K562 (cell line): ENCODE data around the gene NCF2. TPM values are rescaled to one million over a fixed set of nuclear protein-coding genes. Genes with fewer than 3 reads are reported as not detected.

Source experiments
- AFF1 ChIP-seq, 2 experiments: fragments of 450-650 bp; IDR thresholded peaks; 2 replicates each; pipeline ENCODE4 v1.6.1; 2018; ENCODE audit warnings: mild to moderate bottlenecking in 2 of 2, low read depth in 1 of 2; ENCODE audit not compliant: partially characterized antibody in 2 of 2
- DMBX1 ChIP-seq: fragments of 250-450 bp; sonication (Bioruptor Pico); IDR thresholded peaks from 2 replicates; pipeline ENCODE4 v1.8.0; 2022; ENCODE audit warnings: inconsistent platforms, mild to moderate bottlenecking, moderate library complexity, borderline replicate concordance
- MYNN ChIP-seq, 2 experiments: sonication (generic); formaldehyde crosslinking in 1 of 2; IDR thresholded peaks; 2 replicates each; pipeline versions ENCODE4 v1.5.0 to v1.6.1; 2016 to 2020; ENCODE audit warnings: antibody characterized with exemption in 1 of 2, missing genetic modification reagents in 1 of 2
- NFYB ChIP-seq: IDR thresholded peaks from 2 replicates; pipeline ENCODE4 v1.6.1; 2011; ENCODE audit warnings: mild to moderate bottlenecking, moderate library complexity; ENCODE audit not compliant: insufficient read length; ENCODE audit errors: extremely low read depth
- RBM25 ChIP-seq: fragments of 200-400 bp; formaldehyde crosslinking; IDR thresholded peaks from 2 replicates; pipeline ENCODE4 v1.6.1; 2018; ENCODE audit warnings: low read length, low read depth, moderate library complexity; ENCODE audit not compliant: severe bottlenecking
- STAT6 ChIP-seq: sonication (generic); formaldehyde crosslinking; IDR thresholded peaks from 2 replicates; pipeline ENCODE4 v1.8.1; 2023; ENCODE audit warnings: mild to moderate bottlenecking, missing genetic modification reagents
- TGIF2 ChIP-seq: sonication (generic); formaldehyde crosslinking; IDR thresholded peaks from 2 replicates; pipeline ENCODE4 v1.8.1; 2022; ENCODE audit warnings: mild to moderate bottlenecking, missing genetic modification reagents, moderate library complexity
- ZFPM2 ChIP-seq: fragments of 250-450 bp; sonication (Bioruptor Pico); IDR thresholded peaks from 2 replicates; pipeline ENCODE4 v1.5.1; 2022; ENCODE audit warnings: mild to moderate bottlenecking
- ZNF445 ChIP-seq: fragments of 250-450 bp; sonication (Bioruptor Pico); IDR thresholded peaks from 2 replicates; pipeline ENCODE4 v1.4.0; 2020; ENCODE audit warnings: low read depth, mild to moderate bottlenecking, moderate library complexity
- polyA plus RNA-seq, 8 experiments: library from polyadenylated mRNA; depleted of rRNA in 4 of 8; stranded (reverse) in 5 of 8; unstranded in 3 of 8; fragments of >200 nt; fragmentation: Nextera tagmentation in 2 of 8; fragmentation: Illumina TruSeq in 1 of 8; extraction: Ambion mirVana in 2 of 8; extraction: Trizol in 1 of 8; gene quantifications; 2 replicates each; pipeline versions ENCODE4 v1.2.1 to v1.2.3, GENCODE V29; 2011 to 2014; ENCODE audit warnings: inconsistent platforms in 1 of 8, missing spikeins in 1 of 8
- total RNA-seq, 7 experiments: library from RNA; depleted of rRNA in 6 of 7; stranded (reverse); fragments of >200 nt in 6 of 7; fragmentation: Illumina TruSeq in 2 of 7; extraction: Trizol in 2 of 7; gene quantifications; 2 replicates each; pipeline versions ENCODE4 v1.2.1 to v1.2.3, GENCODE V29; 2011 to 2021; ENCODE audit warnings: low replicate concordance in 1 of 7
- TF ChIP-seq, protein P1 (sequence below), 2 experiments: fragments of 450-650 bp; formaldehyde crosslinking in 1 of 2; IDR thresholded peaks; 2 replicates each; pipeline versions ENCODE4 v1.4.0 to v1.6.1; 2014 to 2020; ENCODE audit warnings: mild to moderate bottlenecking in 2 of 2, borderline replicate concordance in 1 of 2, low read depth in 1 of 2

Gene NCF2
- total and polyA plus RNA-seq, 9 of the 15 experiments (the other 6 are each of a cell fraction or from before 2014, with no cell fraction given) = 0.07 to 0.54 (median 0.16) TPM; not detected in 3

DNA sequence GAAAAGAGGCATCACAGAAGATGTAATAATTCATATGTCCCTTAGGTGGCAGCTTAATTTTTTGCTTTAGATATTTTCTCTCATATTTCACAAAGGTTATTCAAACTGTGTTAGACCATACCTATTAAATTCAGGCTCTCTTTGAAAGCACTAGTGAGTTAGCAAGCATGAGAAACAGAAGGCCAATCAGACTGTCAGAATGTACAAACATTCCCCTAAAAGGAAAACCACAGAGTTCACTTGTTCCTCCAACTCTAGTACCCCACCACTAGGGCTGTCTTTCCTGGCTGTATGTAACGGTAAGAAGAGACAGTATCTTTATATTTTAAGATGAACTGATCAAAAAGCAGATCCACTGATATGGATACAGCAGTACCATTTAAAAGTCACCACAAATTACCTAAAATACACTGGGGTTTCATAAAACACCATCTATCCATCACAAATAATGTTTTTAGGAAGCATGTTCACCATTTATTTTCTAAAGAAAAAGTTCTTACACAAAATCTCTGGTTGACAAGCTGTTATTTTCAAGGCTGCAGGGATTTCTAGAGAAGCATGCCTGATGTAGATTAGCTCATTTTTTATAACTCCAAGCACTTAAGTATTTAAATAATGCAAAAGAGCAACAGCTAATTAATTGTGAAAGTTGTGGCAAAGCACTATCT, 43.6 kb upstream of the NCF2 start (continued):
- TF ChIP-seq AFF1 (IDR thresholded peaks at IDR 0.05; ENCODE audit: low read depth in 1 of 2, partially characterized antibody in 2 of 2) (peak in 1 of 2 experiments; percentile 56), ZFPM2 (CRISPR knock-in tag) (peak; percentile 60; the same call in 1 of the 2 replicates), MYNN (IDR thresholded peaks at IDR 0.05) (no peak), MYNN (CRISPR knock-in tag; IDR thresholded peaks at IDR 0.05) (no peak), NFYB (no peak), STAT6 (CRISPR knock-in tag) (no peak), DMBX1 (no peak), RBM25 (peak; percentile 13), TGIF2 (CRISPR knock-in tag) (no peak), ZNF445 (no peak)
- TF ChIP-seq, protein P1, sequence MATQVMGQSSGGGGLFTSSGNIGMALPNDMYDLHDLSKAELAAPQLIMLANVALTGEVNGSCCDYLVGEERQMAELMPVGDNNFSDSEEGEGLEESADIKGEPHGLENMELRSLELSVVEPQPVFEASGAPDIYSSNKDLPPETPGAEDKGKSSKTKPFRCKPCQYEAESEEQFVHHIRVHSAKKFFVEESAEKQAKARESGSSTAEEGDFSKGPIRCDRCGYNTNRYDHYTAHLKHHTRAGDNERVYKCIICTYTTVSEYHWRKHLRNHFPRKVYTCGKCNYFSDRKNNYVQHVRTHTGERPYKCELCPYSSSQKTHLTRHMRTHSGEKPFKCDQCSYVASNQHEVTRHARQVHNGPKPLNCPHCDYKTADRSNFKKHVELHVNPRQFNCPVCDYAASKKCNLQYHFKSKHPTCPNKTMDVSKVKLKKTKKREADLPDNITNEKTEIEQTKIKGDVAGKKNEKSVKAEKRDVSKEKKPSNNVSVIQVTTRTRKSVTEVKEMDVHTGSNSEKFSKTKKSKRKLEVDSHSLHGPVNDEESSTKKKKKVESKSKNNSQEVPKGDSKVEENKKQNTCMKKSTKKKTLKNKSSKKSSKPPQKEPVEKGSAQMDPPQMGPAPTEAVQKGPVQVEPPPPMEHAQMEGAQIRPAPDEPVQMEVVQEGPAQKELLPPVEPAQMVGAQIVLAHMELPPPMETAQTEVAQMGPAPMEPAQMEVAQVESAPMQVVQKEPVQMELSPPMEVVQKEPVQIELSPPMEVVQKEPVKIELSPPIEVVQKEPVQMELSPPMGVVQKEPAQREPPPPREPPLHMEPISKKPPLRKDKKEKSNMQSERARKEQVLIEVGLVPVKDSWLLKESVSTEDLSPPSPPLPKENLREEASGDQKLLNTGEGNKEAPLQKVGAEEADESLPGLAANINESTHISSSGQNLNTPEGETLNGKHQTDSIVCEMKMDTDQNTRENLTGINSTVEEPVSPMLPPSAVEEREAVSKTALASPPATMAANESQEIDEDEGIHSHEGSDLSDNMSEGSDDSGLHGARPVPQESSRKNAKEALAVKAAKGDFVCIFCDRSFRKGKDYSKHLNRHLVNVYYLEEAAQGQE (IDR thresholded peaks at IDR 0.05; ENCODE audit: borderline replicate concordance) = no peak
- TF ChIP-seq, protein P1 (CRISPR knock-in tag; IDR thresholded peaks at IDR 0.05; ENCODE audit: low read depth) = no peak
